Liver (tissue), 3 donors: ENCODE measurements around the gene INPP5A.

Experiments used
- ATF3 ChIP-seq: IDR thresholded peaks from 2 replicates; pipeline ENCODE4 v1.6.1; 2016; ENCODE audit warnings: antibody characterized with exemption
- EGR1 ChIP-seq, 2 donors: IDR thresholded peaks; 2 replicates each; pipeline ENCODE4 v1.6.1; 2016 to 2018; ENCODE audit warnings: antibody characterized with exemption in 2 of 2, low read depth in 2 of 2
- GABPA ChIP-seq, 2 donors: IDR thresholded peaks in 1 of 2; conservative IDR thresholded peaks in 1 of 2; 2 replicates each; pipeline ENCODE4 v1.6.1; 2016; ENCODE audit warnings: antibody characterized with exemption in 2 of 2, mild to moderate bottlenecking in 1 of 2, moderate library complexity in 1 of 2
- JUND ChIP-seq, 2 donors: IDR thresholded peaks; 2 replicates each; pipeline ENCODE4 v1.6.1; 2016; ENCODE audit warnings: antibody characterized with exemption in 2 of 2
- MAX ChIP-seq: IDR thresholded peaks from 2 replicates; pipeline ENCODE4 v1.6.1; 2016; ENCODE audit warnings: antibody characterized with exemption
- RAD21 ChIP-seq, 2 donors: IDR thresholded peaks; 2 replicates each; pipeline ENCODE4 v1.6.1; 2016; ENCODE audit warnings: antibody characterized with exemption in 2 of 2, mild to moderate bottlenecking in 2 of 2
- REST ChIP-seq: IDR thresholded peaks from 2 replicates; pipeline ENCODE4 v1.6.1; 2016; ENCODE audit warnings: antibody characterized with exemption, mild to moderate bottlenecking
- RXRA ChIP-seq, 2 donors: IDR thresholded peaks; 2 replicates each; pipeline ENCODE4 v1.6.1; 2017 to 2018; ENCODE audit warnings: antibody characterized with exemption in 2 of 2, mild to moderate bottlenecking in 1 of 2
- SP1 ChIP-seq: IDR thresholded peaks from 2 replicates; pipeline ENCODE4 v1.6.1; 2018; ENCODE audit warnings: antibody characterized with exemption, mild to moderate bottlenecking
- YY1 ChIP-seq: IDR thresholded peaks from 2 replicates; pipeline ENCODE4 v1.6.1; 2016; ENCODE audit warnings: antibody characterized with exemption, mild to moderate bottlenecking
- ZBTB33 ChIP-seq: IDR thresholded peaks from 2 replicates; pipeline ENCODE4 v1.6.1; 2016; ENCODE audit warnings: antibody characterized with exemption
- TF ChIP-seq, protein P1 (sequence below): fragments of 150-350 bp; IDR thresholded peaks from 2 replicates; pipeline ENCODE4 v1.5.1; 2017; ENCODE audit warnings: improper control_type of control experiment, low read depth, low read length; ENCODE audit not compliant: missing input control
- donor health status: healthy.
- donor health status: healthy.

DNA sequence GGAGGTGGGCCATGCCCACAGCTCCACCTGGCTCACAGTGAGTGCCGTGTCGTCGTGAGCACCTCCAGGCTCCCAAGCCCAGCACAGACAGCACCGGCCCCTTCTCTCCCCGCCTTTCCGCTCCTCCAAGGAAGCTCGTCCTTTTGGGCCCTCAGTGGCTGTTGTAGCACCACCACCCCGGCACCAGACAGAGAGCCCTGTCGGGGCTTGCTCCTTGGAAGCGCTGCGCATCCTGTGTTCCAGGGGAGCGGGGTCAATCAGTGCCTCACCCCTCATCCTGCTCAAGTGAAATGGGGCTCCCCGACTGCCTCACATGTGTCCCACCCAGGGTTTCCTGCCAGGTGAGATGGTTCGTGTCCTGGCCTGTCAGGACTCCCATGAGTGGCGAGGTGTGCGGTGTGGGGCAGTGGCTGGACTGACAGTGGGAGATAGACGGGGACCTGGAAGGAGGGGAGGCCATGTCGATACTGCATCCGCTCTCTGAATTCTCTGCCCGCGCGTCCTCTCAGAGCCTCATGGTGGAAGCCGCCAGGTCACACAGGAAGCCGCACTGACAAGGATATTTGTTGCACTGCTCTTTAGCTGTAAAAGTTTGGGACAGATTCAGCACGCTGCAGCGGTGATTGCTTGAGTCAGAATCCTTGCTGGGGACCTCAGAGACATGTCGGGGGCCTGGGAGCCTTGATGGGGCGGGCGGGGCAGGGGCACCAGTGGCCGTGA is 107.1 kb downstream of the INPP5A start:
- no peak for TF ChIP-seq RAD21 (IDR thresholded peaks at IDR 0.05)
- no peak for TF ChIP-seq MAX
- TF ChIP-seq, protein P1, sequence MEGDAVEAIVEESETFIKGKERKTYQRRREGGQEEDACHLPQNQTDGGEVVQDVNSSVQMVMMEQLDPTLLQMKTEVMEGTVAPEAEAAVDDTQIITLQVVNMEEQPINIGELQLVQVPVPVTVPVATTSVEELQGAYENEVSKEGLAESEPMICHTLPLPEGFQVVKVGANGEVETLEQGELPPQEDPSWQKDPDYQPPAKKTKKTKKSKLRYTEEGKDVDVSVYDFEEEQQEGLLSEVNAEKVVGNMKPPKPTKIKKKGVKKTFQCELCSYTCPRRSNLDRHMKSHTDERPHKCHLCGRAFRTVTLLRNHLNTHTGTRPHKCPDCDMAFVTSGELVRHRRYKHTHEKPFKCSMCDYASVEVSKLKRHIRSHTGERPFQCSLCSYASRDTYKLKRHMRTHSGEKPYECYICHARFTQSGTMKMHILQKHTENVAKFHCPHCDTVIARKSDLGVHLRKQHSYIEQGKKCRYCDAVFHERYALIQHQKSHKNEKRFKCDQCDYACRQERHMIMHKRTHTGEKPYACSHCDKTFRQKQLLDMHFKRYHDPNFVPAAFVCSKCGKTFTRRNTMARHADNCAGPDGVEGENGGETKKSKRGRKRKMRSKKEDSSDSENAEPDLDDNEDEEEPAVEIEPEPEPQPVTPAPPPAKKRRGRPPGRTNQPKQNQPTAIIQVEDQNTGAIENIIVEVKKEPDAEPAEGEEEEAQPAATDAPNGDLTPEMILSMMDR: no peak
- TF ChIP-seq REST: no peak
- no peak for TF ChIP-seq EGR1 (IDR thresholded peaks at IDR 0.05; ENCODE audit: low read depth in 2 of 2)
- no peak for TF ChIP-seq SP1
- no peak for TF ChIP-seq RXRA (IDR thresholded peaks at IDR 0.05)
- no peak for TF ChIP-seq GABPA (IDR thresholded peaks at IDR 0.05 in 1 of 2, conservative IDR thresholded peaks at IDR 0.05 in 1 of 2)
- TF ChIP-seq JUND (IDR thresholded peaks at IDR 0.05): no peak
- TF ChIP-seq YY1: no peak
- TF ChIP-seq ZBTB33: no peak
- TF ChIP-seq ATF3: no peak
